Measurements from ENCODE around the gene OR5K3.
"Not testable (repeated sequence)": the region's sequence is repeated elsewhere in the genome, so short reads cannot be mapped to it uniquely, and the experiment has no call there.

The OR5K3 gene, protein sequence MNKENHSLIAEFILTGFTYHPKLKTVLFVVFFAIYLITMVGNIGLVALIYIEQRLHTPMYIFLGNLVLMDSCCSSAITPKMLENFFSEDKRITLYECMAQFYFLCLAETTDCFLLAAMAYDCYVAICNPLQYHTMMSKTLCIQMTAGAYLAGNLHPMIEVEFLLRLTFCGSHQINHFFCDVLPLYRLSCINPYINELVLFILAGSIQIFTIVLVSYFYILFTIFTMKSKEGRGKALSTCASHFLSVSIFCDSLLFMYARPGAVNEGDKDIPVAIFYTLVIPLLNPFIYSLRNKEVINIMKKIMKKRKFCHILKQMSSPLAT

DNA sequence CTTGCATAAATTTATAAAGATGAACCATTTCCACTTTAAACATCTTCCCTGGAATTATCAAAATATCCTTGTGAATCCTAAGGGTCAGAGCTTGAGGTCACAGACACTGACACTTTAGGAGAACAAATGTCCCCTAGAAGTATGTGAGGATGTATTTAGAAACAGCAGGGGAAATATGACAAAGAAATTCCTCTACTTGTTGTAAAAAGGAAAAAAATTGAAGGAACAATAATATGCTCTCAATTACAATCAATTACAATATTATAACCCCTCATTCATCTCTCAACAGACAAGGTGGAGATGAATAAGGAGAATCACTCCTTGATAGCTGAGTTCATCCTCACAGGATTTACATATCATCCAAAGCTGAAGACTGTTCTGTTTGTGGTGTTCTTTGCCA lies at the start of gene OR5K3:
Gene OR5K3 (plus strand): TSS at position 301 of the 400 bp plus-strand sequence. CDS start 0 bp downstream, at position 301.
- no peak for DNase-seq

DNA sequence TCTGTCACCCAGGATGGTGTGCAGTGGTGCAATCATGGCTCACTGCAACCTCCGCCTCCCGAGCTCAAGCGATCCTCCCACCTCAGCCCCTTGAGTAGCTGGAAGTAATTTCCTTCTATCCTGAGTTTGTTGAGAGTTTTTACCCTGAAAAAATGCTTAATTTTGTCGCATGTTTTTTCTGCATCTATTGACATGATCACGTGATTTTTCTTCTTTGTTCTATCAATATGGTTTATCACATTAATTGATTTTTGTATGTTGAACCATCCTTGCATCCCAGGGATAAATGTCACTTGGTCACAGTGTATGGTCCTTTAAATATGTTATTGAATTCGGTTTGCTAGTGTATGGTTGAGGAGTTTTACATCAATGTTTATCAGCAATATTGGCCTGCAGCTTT lies 48.7 kb upstream of the OR5K3 start:
- no peak for DNase-seq

GRCh38 chr3:98343647-98344507 lies 46.6 kb upstream of the OR5K3 start:
- DNase-seq: peak; percentile 47

DNA sequence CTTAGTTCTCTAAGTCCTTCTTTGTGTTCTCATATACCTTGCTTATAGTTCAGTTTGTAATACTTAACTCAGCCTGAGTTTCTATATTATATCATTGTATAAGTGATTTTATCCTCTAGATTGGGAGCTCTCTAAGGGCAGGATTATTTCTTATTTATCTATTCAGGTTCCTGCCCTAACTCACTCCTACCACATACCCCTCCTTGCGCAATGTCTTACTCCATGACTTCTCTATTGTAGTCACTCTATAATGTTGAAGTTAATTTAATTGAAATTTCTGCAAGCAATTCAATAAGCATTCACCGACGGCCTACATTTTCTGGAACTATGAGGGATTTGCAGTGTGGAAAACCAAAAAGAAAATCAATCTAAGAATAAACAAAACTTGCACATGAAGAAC lies 40.4 kb upstream of the OR5K3 start:
- no peak for DNase-seq

- no peak for DNase-seq
Measured at GRCh38 chr3:98353554-98353953, 36.9 kb upstream of the OR5K3 start, which contains the start of gene OR5K4. OR5K4 (plus strand) TSS chr3:98353854; CDS start chr3:98353854, 0 bp downstream.

GRCh38 chr3:98359250-98359649 lies 31.2 kb upstream of the OR5K3 start:
- no peak for DNase-seq

DNA sequence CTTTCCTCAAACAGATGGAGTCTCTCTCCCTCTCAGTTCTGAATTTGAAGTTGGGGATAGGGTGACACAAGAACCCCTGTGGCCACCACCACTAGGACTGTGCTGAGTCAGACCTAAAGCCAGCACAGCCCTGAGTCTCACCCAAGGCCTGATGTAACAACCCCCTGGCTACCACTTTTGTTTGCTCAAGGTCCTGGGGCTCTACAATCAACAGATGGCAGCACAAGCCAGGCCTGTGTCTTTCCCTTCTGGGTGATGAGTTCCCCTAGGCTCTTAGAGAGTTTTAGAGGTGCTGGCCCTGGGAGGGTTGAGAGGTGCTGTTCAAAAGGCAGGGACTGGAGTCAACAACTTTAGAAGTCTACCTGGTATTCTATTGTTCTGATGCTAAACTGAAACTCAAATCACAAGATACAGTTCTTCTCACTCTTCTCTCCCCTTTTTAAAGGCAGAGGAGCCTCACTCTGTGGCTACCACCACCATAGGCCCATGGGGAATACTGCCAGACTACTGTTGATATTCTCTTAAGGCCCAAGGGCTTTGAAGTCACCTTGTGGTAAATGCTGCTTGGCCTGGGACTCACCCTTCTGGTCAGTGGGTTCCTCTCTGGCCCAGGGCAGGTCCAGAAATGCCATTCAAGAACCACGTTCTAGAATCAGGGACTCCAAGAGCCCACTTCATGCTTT lies 30.3 kb upstream of the OR5K3 start:
- no peak for DNase-seq

DNA sequence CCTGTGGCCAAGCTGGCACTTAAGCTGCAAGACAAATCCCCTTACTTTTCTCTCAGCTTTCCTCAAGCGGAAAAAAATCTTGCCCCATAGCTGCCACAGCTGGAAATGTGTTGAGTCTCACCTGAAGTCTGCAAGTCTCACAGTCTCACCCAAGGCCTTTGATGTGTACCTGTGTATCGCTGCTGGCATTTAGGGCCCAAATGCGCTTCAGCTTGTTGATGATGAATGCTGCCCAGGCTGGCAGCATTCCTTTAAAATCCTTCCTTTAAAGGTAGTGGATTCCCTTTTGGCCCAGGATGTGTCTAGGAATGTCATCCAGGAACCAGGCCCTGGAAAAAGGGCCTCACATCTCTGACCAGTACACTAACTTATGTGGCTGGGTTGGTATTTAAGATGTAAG lies 29.8 kb upstream of the OR5K3 start:
- no peak for DNase-seq

- no peak for DNase-seq
Measured at GRCh38 chr3:98361289-98361688, 29.2 kb upstream of the OR5K3 start.

DNA sequence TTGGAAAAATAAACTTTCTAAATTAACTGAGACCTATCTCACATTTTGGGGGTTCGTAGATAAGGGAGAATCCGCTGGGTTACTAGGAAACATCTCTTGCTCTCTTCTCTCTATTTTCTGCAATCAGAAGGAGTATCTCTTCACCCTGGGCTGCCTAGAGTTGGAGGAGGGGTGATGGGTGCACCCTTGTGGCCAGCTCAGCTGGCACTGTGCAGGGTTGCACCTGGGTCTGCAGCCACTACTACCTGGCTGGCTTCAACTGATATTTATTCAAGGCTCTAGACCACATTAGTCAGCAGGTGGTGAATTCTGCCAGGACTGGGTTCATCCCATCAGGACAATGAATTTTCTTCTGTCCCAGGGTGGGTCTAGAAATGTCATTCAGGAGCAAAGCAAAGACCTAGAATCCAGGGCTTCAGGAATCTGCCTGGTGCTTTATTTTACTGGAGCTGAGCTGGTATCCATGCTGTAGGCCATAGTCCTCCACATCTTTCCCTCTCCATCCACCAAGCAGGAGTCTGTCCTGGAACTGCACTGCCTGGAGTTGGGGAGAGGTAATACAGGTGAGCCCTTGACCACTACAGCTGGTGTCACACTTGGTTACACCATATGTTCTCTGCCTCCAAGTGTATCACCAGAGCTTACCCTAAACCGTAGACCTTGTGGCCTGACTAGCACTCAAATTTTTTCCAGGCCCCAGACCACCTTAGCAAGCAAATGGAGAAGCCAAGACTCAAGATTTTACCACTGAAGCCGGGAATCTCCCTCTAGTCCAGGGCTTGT lies 22.8 kb upstream of the OR5K3 start:
- DNase-seq: no peak

GRCh38 chr3:98371186-98371585 lies 19.3 kb upstream of the OR5K3 start:
- no peak for DNase-seq

- DNase-seq: no peak
Measured at GRCh38 chr3:98371853-98372252, 18.6 kb upstream of the OR5K3 start.

DNA sequence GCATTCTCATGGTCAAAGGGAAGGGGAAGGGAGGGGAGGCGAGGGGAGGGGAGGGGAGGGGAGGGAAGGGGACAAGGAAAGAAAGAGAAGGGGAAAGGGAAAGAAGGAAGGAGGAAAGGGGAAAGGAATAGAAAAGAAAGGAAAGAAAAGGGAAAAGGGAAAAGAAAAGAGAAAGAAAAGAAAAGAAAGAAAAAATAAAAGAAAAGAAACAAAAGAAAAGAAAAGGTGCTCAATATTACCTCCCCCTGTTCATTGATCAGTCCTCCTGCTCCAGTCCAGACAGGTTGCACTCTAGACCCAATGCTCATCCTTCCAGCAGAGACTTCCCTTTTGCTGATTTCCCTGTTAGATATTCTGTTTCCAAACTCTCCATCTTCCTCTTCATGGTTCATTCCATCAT lies 18.0 kb upstream of the OR5K3 start:
- no peak for DNase-seq

DNA sequence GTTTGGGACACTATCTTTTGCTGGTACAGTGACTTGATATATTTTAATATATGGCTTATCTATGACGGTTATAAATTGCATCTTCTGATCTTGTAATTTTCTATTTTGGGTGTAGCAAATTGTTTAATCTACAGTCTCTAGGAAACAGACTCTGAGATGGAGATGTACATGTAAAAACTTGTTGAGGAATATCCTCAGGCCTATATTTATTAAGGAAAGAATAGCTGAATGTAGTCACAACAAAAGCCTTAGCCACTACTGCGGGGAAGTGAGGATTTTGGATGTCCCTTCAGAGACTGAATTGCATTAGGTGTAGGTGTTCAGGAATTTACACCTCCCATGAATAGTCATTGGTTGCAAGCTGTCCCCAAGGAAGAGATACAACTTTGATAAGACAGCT lies 13.8 kb upstream of the OR5K3 start:
- no peak for DNase-seq

GRCh38 chr3:98388147-98388546 lies 2.3 kb upstream of the OR5K3 start:
- DNase-seq: no peak

GRCh38 chr3:98395101-98395500 lies 4.6 kb downstream of the OR5K3 start:
- DNase-seq: no peak

- not testable (repeated sequence) for DNase-seq
Measured at GRCh38 chr3:98396482-98396881, 6.0 kb downstream of the OR5K3 start.

- DNase-seq: no peak
Measured at GRCh38 chr3:98398513-98398912, 8.0 kb downstream of the OR5K3 start.

- DNase-seq: no peak
Measured at GRCh38 chr3:98402507-98402906, 12.0 kb downstream of the OR5K3 start.

- DNase-seq: no peak
Measured at GRCh38 chr3:98404010-98404409, 13.5 kb downstream of the OR5K3 start.

DNA sequence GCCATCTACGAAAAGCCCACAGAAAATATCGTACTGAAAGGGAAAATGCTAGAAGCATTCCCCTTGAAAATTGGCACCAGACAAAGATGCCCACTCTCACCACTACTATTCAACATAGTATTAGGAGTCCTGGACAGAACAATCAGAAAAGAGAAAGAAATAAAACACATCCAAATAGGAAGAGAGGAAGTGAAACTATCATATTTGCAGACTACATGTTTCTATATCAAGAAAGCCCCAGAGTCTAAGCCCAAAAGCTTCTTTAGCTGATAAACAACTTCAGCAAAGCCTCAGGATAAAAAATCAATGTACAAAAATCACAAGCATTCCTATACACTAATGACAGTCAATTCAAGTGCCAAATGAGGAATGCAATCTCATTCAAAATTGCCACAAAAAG lies 15.6 kb downstream of the OR5K3 start:
- DNase-seq: no peak

DNA sequence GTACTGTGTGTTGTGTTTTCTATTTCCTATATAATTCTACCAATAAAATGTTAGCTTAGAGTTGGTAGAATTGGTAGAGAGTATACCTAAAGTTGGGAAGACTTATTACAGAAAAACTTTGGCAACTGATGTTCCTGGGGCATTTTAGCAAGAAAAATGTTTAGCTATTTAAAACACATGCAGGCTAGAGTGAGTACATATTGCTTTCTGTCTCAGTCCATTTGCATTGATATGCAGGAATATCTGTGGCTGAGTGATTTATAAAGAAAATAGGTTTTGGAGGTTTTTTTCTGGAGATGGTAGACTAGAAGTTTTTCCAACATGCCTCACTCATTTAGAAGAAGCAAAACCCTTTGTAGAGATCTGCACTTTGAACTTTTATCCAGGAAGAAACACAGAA lies 42.1 kb downstream of the OR5K3 start:
- DNase-seq: no peak

DNA sequence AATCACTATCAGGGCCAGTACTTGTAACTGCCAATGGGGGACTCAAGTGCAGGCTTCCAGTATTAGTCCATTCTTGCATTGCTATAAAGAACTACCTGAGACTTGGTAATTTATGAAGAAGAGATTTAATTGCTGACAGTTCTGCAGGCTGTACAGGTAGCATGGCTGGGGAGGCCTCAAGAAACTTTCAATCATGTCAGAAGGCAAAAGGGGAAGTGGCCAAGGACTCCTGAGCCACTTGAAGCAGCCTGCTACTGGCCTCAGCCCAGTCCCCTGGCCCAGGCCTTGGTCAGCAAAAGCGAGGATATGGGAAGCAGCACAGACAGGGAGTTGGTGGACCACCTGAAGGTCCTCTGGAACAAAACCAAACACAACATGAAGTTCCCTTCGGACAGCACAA lies 43.3 kb downstream of the OR5K3 start:
- DNase-seq: no peak
